ENCODE measurements around the gene CEP131. TPM values are rescaled to one million over a fixed set of nuclear protein-coding genes. Genes with fewer than 3 reads are reported as not detected.

Gene CEP131
- total RNA-seq, 2 donors from 2014 or later: 23.2 to 28.0 TPM

DNA sequence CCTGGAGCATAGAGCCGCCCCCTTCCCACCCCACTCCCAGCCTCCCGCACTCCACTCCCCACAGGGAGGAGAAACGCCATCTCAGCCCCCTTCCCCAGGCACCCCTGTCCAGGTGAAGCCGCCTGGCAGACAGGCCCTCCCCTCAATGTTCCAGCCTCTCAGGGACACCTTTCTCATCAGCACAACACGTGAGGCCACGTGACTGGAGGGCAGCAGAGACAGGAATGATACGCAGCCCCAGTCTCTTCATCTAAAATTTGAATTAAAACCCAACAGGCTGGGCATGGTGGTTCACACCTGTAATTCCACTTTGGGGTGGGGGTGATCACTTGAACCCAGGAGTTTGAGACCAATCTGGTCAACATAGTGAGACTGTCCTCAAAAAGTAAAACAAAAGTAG is 36.6 kb downstream of the CEP131 start:
- Mint-ChIP-seq H3K4me1 (no peaks in the 10 kb centered on the region), H3K4me3 (no peak overlapping the region)

DNA sequence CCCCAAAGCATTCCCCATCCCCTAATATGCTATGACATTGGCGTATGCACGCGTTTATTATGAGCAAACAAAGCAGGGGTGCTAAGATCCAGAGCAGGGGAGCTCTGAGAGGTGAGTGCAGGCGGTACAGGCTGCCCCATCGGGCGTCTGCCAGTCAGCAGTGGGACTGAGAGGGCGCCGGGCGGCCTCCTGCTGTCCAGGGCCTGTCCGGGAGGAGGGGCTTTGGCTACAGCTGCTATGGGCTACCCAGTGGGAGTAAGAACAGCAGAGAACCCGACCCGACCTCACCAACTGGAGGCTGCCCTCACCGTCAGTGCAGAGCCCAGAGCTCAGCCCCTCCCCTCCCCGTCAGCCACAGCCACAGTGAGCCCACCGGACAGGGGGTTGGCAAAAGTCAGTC is 38.2 kb downstream of the CEP131 start:
- Histone ChIP-seq H3K9me3 (ENCODE audit: control insufficient read depth, low read length) (no peaks in the 10 kb centered on the region), H3K36me3 (ENCODE audit: control insufficient read depth, insufficient read depth, low read length) (no peaks in the 10 kb centered on the region), H3K27me3 (ENCODE audit: control insufficient read depth, insufficient read depth, low read length, poor library complexity, severe bottlenecking) (no peaks in the 10 kb centered on the region), H3K4me1 (ENCODE audit: control insufficient read depth, insufficient read depth, low read length) (no peaks in the 10 kb centered on the region), H3K4me3 (ENCODE audit: low read length) (no peak overlapping the region), H3K9ac (ENCODE audit: extremely low read depth, low read length, poor library complexity, severe bottlenecking) (no peak overlapping the region), H3K27ac (ENCODE audit: low read depth, low read length) (no peak overlapping the region)
- TF ChIP-seq, protein P1, sequence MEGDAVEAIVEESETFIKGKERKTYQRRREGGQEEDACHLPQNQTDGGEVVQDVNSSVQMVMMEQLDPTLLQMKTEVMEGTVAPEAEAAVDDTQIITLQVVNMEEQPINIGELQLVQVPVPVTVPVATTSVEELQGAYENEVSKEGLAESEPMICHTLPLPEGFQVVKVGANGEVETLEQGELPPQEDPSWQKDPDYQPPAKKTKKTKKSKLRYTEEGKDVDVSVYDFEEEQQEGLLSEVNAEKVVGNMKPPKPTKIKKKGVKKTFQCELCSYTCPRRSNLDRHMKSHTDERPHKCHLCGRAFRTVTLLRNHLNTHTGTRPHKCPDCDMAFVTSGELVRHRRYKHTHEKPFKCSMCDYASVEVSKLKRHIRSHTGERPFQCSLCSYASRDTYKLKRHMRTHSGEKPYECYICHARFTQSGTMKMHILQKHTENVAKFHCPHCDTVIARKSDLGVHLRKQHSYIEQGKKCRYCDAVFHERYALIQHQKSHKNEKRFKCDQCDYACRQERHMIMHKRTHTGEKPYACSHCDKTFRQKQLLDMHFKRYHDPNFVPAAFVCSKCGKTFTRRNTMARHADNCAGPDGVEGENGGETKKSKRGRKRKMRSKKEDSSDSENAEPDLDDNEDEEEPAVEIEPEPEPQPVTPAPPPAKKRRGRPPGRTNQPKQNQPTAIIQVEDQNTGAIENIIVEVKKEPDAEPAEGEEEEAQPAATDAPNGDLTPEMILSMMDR (conservative IDR thresholded peaks at IDR 0.05): no peak
- no peaks in the 10 kb centered on the region for H3K36me3 Mint-ChIP-seq (ENCODE audit: low read depth)
- no peak overlapping the region for H3K27ac Mint-ChIP-seq
- DNase-seq: peak; percentile 75
- WGBS, 2 experiments (ENCODE audit: insufficient coverage in 1 of 2, insufficient read length in 1 of 2): 70 to 82% methylated on average over 2 to 15 of the region's 15 CpGs
- no peaks in the 10 kb centered on the region for H3K27me3 Mint-ChIP-seq (ENCODE audit: insufficient read depth)
- no peak overlapping the region for H3K4me3 Mint-ChIP-seq
- no peaks in the 10 kb centered on the region for H3K4me1 Mint-ChIP-seq
- no peaks in the 10 kb centered on the region for H3K9me3 Mint-ChIP-seq

More for the DNA sequence above, 36.6 kb downstream of the CEP131 start:
- Mint-ChIP-seq H3K27ac (no peak overlapping the region), H3K36me3 (ENCODE audit: low read depth) (no peaks in the 10 kb centered on the region), H3K9me3 (no peaks in the 10 kb centered on the region), H3K27me3 (ENCODE audit: insufficient read depth) (no peaks in the 10 kb centered on the region)
- TF ChIP-seq, protein P1 (conservative IDR thresholded peaks at IDR 0.05): no peak
- no peaks in the 10 kb centered on the region for H3K27me3 ChIP-seq (ENCODE audit: control insufficient read depth, insufficient read depth, low read length, poor library complexity, severe bottlenecking)
- H3K36me3 ChIP-seq (ENCODE audit: control insufficient read depth, insufficient read depth, low read length): no peaks in the 10 kb centered on the region
- no peak overlapping the region for H3K9ac ChIP-seq (ENCODE audit: extremely low read depth, low read length, poor library complexity, severe bottlenecking)
- H3K4me3 ChIP-seq (ENCODE audit: low read length): no peak overlapping the region
- H3K9me3 ChIP-seq (ENCODE audit: control insufficient read depth, low read length): no peaks in the 10 kb centered on the region
- no peak for DNase-seq
- WGBS, 2 experiments (ENCODE audit: insufficient coverage in 1 of 2, insufficient read length in 1 of 2): 90 to 95% methylated on average over 2 to 7 of the region's 7 CpGs
- H3K4me1 ChIP-seq (ENCODE audit: control insufficient read depth, insufficient read depth, low read length): no peaks in the 10 kb centered on the region
- no peak overlapping the region for H3K27ac ChIP-seq (ENCODE audit: low read depth, low read length)

DNA sequence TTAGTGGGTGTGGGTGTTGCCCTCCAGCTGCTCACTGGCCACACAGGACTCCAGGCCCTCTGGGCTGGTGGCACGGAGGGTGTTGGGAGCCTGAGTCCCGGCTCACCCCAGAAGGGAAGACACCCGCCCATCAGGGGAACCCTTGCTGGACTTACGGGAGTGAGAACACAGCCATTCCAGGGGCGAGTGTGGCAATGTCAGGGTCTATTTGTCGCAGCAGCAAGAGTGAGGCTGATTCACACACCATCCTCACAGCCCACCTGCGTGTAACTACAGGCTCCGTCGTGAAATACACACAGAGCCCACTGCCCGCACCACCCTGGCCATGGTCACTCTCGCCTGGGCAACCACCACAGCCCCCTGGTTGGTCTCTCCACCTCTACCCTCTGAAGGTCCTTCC is 39.0 kb downstream of the CEP131 start:
- H3K27ac Mint-ChIP-seq: no peak overlapping the region
- no peaks in the 10 kb centered on the region for H3K9me3 ChIP-seq (ENCODE audit: control insufficient read depth, low read length)
- no peak overlapping the region for H3K4me3 Mint-ChIP-seq

More for the DNA sequence above, 39.0 kb downstream of the CEP131 start:
- Histone ChIP-seq H3K27me3 (ENCODE audit: control insufficient read depth, insufficient read depth, low read length, poor library complexity, severe bottlenecking) (no peaks in the 10 kb centered on the region), H3K36me3 (ENCODE audit: control insufficient read depth, insufficient read depth, low read length) (no peaks in the 10 kb centered on the region), H3K27ac (ENCODE audit: low read depth, low read length) (no peak overlapping the region), H3K4me3 (ENCODE audit: low read length) (no peak overlapping the region), H3K9ac (ENCODE audit: extremely low read depth, low read length, poor library complexity, severe bottlenecking) (no peak overlapping the region), H3K4me1 (ENCODE audit: control insufficient read depth, insufficient read depth, low read length) (no peaks in the 10 kb centered on the region)
- Mint-ChIP-seq H3K36me3 (ENCODE audit: low read depth) (no peaks in the 10 kb centered on the region), H3K4me1 (no peaks in the 10 kb centered on the region), H3K27me3 (ENCODE audit: insufficient read depth) (no peaks in the 10 kb centered on the region), H3K9me3 (no peaks in the 10 kb centered on the region)
- WGBS, 2 experiments (ENCODE audit: insufficient coverage in 1 of 2, insufficient read length in 1 of 2): 92 to 97% methylated on average over 7 to 11 of the region's 11 CpGs
- DNase-seq: no peak
- TF ChIP-seq, protein P1 (conservative IDR thresholded peaks at IDR 0.05): no peak
